Panc1 (cell line): ENCODE data around the gene KISS1R. TPM values are rescaled to one million over a fixed set of nuclear protein-coding genes. Genes with fewer than 3 reads are reported as not detected.

Source experiments
- ATAC-seq: fragments of 200-7000 bp; cut with Tn5 transposase; 2 replicates; pipeline ENCODE4 v1.9.1; 2020; ENCODE audit warnings: mild to moderate bottlenecking, moderate library complexity
- BruUV-seq: library from RNA; stranded (reverse); fragments of 400-500 nt; replicated peaks from 2 replicates; lab custom pipeline; 2021; lab: Mats Ljungman, UMichigan
- CTCF ChIA-PET: fragments of 300-600 bp; sonication (Branson Sonifier 250); formaldehyde crosslinking; loops from one replicate; lab custom pipeline; 2022; ENCODE audit warnings: antibody characterized with exemption; lab: Charles Lee
- POLR2A ChIA-PET: fragments of 300-600 bp; sonication (Branson Sonifier 250); formaldehyde crosslinking; loops from one replicate; lab custom pipeline; 2022; ENCODE audit warnings: antibody characterized with exemption; lab: Charles Lee
- DNase-seq: peaks from one replicate; pipeline ENCODE4 v3.0.0-alpha.2; 2010; ENCODE audit warnings: low read depth, low spot score
- H3K27ac ChIP-seq: 2 replicates; pipeline ENCODE4 v1.5.1; 2011; ENCODE audit warnings: mild to moderate bottlenecking, low read length, inconsistent platforms
- H3K27me3 ChIP-seq: fragments of 200-500 bp; sonication (Bioruptor generic); 2 replicates; pipeline ENCODE4 v1.6.0; 2014; ENCODE audit warnings: low read length, inconsistent platforms; ENCODE audit not compliant: control insufficient read depth, insufficient read depth
- H3K36me3 ChIP-seq: fragments of 200-500 bp; sonication (Bioruptor generic); 2 replicates; pipeline ENCODE4 v1.5.1; 2014; ENCODE audit warnings: inconsistent platforms, mild to moderate bottlenecking, low read length, moderate library complexity; ENCODE audit not compliant: control insufficient read depth, insufficient read depth
- H3K4me1 ChIP-seq: 2 replicates; pipeline ENCODE4 v1.5.1; 2011; ENCODE audit warnings: inconsistent platforms, mild to moderate bottlenecking, low read length, moderate library complexity; ENCODE audit not compliant: control insufficient read depth, insufficient read depth
- H3K4me3 ChIP-seq, 2 experiments: 2 replicates each; pipeline ENCODE4 v1.5.1; 2011 to 2012; ENCODE audit warnings: low read depth in 2 of 2, low read length in 2 of 2, mild to moderate bottlenecking in 2 of 2, inconsistent platforms in 1 of 2, moderate library complexity in 1 of 2
- H3K9me3 ChIP-seq: fragments of 200-500 bp; sonication (Bioruptor generic); 2 replicates; pipeline ENCODE4 v1.5.1; 2014; ENCODE audit warnings: low read depth, mild to moderate bottlenecking, inconsistent platforms, low read length, moderate library complexity; ENCODE audit not compliant: control insufficient read depth, insufficient read depth
- CTCF ChIP-seq: fragments of 450-650 bp; IDR thresholded peaks from 2 replicates; pipeline ENCODE4 v1.5.1; 2017; ENCODE audit warnings: mild to moderate bottlenecking
- POLR2AphosphoS5 ChIP-seq: IDR thresholded peaks from 2 replicates; pipeline ENCODE4 v1.6.1; 2012; ENCODE audit warnings: mild to moderate bottlenecking, low read depth, low read length, moderate library complexity
- REST ChIP-seq, 2 experiments: IDR thresholded peaks; 2 replicates each; pipeline ENCODE4 v1.6.1; 2011 to 2012; ENCODE audit warnings: low read depth in 2 of 2, control low read depth in 1 of 2, low read length in 1 of 2, mild to moderate bottlenecking in 1 of 2, moderate library complexity in 1 of 2; ENCODE audit not compliant: insufficient read depth in 1 of 2
- SIN3A ChIP-seq: IDR thresholded peaks from 2 replicates; pipeline ENCODE4 v1.6.1; 2012; ENCODE audit warnings: low read depth, mild to moderate bottlenecking, low read length, moderate library complexity, borderline replicate concordance; ENCODE audit not compliant: insufficient read depth
- TCF7L2 ChIP-seq: IDR thresholded peaks from 2 replicates; pipeline ENCODE4 v1.6.1; 2011; ENCODE audit warnings: mild to moderate bottlenecking, low read depth, low read length, inconsistent platforms
- in situ Hi-C: cut with HindIII; loops from 2 replicates; pipeline ENCODE4 v1.10.0; 2016; ENCODE audit warnings: low sequenced_read_pairs, low pct_unique_long_range_greater_than_20kb
- intact Hi-C: fragments of 100-400 bp; cut with micrococcal nuclease; formaldehyde crosslinking; loops from one replicate; pipeline ENCODE4 v1.10.0; 2022; ENCODE audit not compliant: unreplicated experiment
- total RNA-seq: library from RNA; stranded (reverse); gene quantifications from one replicate; pipeline ENCODE4 v1.2.1, GENCODE V29; 2021; ENCODE audit not compliant: unreplicated experiment

Gene KISS1R
- total RNA-seq, 1 experiment from 2014 or later = 0.92 TPM

- CTCF ChIA-PET = no interaction called here
- DNase-seq = no peak
- in situ Hi-C loops = no loop called here
These were observed 34.1 kb upstream of the KISS1R start for GRCh38 chr19:882871-883497.

GRCh38 chr19:883661-884211, 33.4 kb upstream of the KISS1R start:
- DNase-seq = no peak
- ATAC-seq = peak; percentile 71
- in situ Hi-C loops (no loop called here), intact Hi-C loops (no loop called here)
- Histone ChIP-seq H3K9me3 (no peaks in the 10 kb centered on the region), H3K27me3 (no peaks in the 10 kb centered on the region), H3K36me3 (no peaks in the 10 kb centered on the region), H3K27ac (no peak overlapping the region), H3K4me1 (no peaks in the 10 kb centered on the region), H3K4me3 (no peak overlapping the region)
- TF ChIP-seq CTCF (no peak), SIN3A (no peak)
- ChIA-PET CTCF (no interaction called here), POLR2A (no interaction called here)
- no TSS peak for BruUV-seq

More at GRCh38 chr19:882871-883497, 34.1 kb upstream of the KISS1R start:
- ATAC-seq = no peak
- intact Hi-C loops = no loop called here
- no peaks in the 10 kb centered on the region for H3K36me3 ChIP-seq
- no peak overlapping the region for H3K4me3 ChIP-seq
- POLR2A ChIA-PET = no interaction called here
- TF ChIP-seq CTCF (no peak), POLR2AphosphoS5 (no peak)
- no peak overlapping the region for H3K27ac ChIP-seq
- no peaks in the 10 kb centered on the region for H3K4me1 ChIP-seq
- H3K27me3 ChIP-seq = no peaks in the 10 kb centered on the region
- no peaks in the 10 kb centered on the region for H3K9me3 ChIP-seq
- no TSS peak for BruUV-seq

GRCh38 chr19:884420-885211, 32.5 kb upstream of the KISS1R start:
- Histone ChIP-seq H3K27ac (no peak overlapping the region), H3K9me3 (no peaks in the 10 kb centered on the region), H3K27me3 (no peaks in the 10 kb centered on the region), H3K4me1 (no peaks in the 10 kb centered on the region), H3K4me3 (no peak overlapping the region), H3K36me3 (no peaks in the 10 kb centered on the region)
- in situ Hi-C loops (no loop called here), intact Hi-C loops (no loop called here)
- POLR2A ChIA-PET = no interaction called here
- CTCF ChIA-PET = no interaction called here
- TF ChIP-seq SIN3A (no peak), CTCF (no peak), TCF7L2 (no peak), POLR2AphosphoS5 (no peak), REST (IDR thresholded peaks at IDR 0.05; ENCODE audit: insufficient read depth in 1 of 2, low read depth in 2 of 2, low read length in 1 of 2) (no peak)
- BruUV-seq = no TSS peak
- ATAC-seq = no peak
- no peak for DNase-seq
